ENCODE data around the gene PSG11.
"Not testable (repeated sequence)": the region's sequence is repeated elsewhere in the genome, so short reads cannot be mapped to it uniquely, and the experiment has no call there.

Gene PSG11

DNA sequence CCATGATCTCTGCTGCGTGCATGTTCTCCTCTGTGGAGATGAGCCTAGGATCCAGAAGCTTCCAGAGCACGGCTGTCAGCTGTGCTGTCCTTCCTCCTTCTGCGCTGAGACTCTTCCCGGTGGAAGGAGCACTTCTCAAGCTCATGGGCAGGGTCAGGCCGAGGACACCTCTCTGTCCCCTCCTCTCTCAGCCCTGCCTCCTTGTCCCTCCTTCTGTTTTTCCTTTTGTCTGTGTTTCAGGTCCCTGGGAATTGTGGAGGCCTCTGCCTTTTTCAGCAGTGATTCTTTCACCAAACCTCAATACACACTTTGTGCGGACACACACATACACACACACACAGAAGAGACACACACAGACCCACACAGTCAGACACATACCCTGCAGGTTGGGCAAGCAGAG, at the start of gene PSG11:
TSS of gene PSG11 (minus strand) at position 101 of the 400 bp plus-strand sequence. CDS start at position 4, 97 bp downstream.
- not testable (repeated sequence) for DNase-seq

DNA sequence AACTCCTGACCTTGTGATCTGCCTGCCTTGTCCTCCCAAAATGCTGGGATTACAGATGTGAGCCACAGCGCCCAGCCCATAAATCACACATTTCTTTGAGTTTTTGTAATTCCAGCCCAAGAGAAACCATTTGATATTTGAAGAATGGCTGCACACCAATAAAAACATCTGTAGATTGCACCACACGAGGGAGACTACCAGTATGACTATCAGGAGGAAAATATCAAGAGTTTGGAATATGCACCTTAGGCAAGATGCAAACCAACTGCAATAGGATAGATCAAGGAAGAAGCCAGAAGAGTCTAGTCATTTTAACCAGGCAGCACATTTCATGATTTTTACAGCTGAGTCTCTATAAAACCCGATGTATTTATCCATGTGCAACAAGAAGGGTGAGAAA, 36.1 kb upstream of the PSG11 start:
- not testable (repeated sequence) for DNase-seq

DNA sequence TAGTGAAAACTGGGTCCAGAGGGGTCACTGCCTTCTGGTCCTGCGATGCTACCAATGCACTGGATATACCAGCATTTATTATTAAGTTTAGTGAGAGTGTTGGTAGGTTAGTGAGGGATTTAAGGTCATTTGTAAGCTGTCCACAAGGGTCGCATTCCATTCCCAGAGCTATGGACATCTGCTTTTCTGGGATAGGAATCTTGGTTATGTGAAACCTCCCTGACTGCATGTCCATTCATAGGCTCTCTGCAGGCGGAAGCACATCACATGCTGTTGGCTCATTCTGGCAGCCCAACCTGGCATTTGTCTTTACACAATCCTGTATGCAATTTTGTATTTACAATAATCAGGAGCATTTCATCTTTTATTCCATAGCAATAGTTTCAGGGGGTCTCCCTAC, 35.1 kb upstream of the PSG11 start:
- not testable (repeated sequence) for DNase-seq

DNA sequence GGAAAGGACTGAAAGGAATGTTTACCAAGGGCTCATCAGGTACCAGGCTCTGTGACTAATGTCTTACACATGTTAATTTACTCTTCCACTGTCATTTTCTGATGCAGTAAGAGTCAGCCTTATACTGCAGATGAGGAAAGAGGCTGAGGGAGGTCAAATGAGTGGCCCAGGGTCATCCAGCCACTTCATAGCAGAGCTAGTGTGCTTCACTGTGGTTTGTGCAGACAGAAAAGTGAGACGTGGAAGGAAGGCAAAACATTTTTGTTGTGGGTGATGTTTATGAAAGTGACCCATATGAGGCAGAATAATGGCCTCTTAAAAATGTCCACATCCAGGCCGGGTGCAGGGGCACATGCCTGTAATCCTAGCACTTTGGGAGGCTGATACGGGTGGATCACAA, 34.0 kb upstream of the PSG11 start:
- DNase-seq: not testable (repeated sequence)

DNA sequence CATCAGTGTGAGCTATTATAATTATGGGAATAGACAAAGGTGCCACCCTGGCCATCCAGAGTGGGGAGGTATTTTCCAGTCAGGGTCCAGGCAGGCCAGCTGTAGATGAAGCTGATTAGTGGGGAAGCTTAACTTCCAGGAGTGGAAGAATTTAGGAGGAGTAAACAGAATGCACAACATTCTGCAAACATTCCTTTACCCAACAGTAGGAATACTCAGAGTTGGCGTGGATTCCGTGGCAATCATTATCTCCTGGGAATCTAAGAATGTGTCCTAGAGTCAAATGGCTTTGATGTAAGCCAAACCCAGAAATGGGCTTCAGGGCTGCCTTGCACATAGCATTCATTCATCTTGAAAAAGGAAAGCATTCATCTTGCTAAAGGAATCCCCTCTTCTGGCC, 33.2 kb upstream of the PSG11 start:
- not testable (repeated sequence) for DNase-seq

DNA sequence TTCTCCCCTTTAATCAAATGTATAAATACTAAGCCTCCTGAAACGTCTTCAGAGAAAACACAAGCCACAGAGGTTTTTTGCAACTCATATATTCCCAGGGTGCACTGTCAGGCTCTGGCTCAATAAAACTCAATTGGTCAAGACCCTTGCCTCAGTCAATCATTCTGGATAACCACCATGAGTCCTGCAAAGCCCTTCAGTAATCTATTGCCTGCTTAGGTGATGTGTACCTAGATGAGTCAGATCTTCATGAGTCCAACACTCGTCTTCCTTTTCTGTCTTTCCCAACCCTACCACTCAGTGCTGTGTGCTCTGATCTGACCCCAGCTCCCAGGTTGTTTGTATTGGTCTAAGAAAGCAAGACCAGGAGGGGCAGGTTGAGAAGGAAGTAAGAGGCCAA, 32.2 kb upstream of the PSG11 start:
- not testable (repeated sequence) for DNase-seq

DNA sequence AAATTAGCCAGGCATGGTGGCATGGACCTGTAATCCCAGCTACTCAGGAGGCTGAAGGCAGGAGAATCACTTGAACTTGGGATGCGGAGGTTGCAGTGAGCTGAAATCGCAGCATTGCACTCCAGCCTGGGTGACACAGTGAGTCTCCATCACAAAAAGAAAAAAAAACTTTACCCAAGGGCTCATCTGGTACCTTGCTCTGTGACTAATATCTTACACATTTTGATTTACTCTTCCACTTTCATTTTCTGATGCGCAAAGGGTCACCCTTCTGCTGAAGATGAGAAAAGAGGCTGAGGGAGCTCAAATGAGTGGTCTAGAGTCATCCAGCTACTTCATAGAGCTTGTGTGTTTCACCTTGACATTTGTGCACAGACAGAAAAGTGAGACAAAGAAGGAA, 21.7 kb upstream of the PSG11 start:
- not testable (repeated sequence) for DNase-seq

DNA sequence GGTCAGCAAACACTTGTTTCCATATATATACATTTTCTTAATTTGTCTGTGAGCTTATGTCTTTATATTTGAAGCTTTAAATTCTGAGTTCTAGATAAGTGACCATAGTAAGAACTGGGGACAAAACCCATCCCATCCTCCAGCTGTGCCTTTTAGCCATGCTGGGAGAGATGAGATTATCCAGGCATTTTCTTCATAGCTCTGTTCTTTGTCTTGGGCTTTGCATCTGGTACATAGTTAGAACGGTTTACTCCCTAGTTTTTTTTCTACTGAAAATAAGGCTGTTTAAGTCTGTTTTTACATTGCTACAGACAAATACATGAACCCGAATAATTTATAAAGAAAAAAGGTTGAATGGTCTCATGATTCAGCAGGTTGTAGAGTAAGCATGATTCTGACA, 20.3 kb upstream of the PSG11 start:
- DNase-seq: not testable (repeated sequence)

DNA sequence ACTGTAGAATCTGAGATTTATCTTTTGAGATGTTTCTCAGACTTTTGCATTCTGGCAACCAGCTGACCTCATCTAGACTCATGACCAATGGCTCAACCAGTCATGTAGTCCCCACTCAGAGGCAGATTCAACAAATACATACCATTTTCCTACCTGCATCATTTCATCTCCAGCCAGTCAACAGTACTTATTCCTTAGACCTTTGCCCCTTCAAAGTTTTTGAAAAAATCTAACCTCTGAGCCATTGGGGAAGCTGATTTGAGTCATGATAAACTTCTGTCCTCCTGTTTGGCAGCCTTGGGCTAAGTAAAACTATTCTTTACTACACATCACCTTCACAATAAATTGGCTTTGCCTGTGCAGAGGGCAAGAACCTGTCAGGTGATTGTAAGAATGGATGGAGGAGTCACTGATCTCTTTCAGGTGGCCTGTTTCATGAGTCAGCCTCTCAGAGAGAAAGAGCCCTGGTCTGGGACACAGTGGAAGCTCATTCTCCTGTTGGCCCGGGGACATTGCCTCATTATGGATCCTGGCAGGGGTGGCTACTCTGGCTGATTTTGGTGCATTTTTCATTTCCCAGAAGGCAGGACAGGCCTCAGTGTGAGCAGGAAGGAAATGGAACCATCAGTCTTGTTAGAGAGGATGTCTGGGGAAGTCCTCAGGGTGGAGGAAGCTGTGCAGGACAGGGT, 17.4 kb upstream of the PSG11 start:
- DNase-seq: not testable (repeated sequence)

DNA sequence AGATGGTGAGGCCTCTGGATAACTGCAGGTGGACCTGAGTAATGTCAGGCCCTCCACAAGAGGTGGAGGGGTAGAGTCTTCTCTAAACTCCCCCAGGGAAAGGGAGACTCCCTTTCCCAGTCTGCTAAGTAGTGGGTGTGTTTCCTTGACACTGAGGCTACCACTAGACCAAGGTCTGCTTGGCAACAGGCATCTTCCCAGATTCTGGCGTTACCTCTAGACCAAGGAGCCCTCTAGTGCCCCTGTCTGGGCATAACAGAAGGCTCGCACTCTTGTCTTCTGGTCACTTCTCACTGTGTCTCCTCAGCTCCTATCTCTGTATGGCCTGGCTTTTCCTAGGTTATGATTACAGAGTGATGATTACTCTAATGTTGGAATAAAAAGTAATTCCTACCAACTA, 5.4 kb upstream of the PSG11 start:
- DNase-seq: not testable (repeated sequence)

DNA sequence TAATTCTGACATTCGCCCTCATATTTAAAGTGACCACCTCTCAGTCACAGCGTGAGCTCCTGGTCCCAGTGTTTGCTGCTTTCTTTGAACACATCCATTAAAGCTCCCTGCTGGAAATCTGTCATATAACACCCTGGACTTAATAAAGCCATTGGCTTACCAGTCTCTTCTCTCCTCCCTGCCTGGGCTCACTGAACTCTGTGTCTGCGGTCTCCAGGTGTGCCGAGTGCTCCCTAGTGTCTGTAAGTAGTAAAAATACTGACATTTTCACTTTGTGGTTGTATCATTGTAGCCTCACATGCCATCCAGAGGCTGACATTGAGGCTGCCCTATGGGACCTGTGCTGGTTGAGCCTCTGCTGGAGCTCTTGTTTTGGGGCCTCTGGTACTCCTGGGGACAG, 2.6 kb upstream of the PSG11 start:
- DNase-seq: no peak

DNA sequence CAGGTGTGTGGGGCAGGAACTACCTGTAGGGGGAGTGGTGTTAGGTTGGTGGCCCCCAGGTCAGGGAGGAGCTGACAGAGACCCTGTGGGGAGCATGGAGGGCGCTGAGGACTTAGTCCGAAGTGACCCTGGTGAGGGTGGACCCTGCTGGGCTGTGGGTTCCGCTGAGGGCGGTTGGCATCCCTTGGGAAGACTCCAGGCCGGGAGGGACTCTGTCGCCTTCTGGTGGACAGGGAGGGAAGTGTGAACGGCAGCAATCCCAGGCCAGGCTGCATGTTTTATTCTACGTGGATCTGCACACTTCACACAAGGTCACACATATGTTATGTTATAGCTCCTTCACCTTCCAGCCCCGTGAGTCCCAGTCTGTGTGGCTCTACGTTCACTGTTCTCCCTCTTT, 1.7 kb upstream of the PSG11 start:
- not testable (repeated sequence) for DNase-seq

DNA sequence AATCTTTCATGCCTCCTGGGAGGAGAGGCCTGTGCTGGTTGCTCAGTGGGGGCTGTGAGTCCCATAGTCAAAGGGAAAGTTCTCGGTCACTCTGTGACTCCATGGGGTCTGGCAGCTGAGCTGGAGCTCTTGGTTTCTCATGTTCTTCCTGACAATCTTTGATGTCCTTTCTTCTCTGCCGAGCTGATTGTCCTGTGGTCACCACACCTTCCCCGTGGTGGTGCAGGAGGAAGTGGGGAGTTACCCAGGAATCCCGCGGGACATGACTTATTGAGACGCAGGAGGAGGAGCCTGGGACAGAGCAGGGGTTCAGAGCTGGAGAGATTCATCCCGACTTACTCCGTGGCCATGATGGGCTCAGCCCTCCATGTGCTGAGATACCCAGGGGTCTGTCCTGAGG, 792 bp upstream of the PSG11 start:
- DNase-seq: not testable (repeated sequence)

DNA sequence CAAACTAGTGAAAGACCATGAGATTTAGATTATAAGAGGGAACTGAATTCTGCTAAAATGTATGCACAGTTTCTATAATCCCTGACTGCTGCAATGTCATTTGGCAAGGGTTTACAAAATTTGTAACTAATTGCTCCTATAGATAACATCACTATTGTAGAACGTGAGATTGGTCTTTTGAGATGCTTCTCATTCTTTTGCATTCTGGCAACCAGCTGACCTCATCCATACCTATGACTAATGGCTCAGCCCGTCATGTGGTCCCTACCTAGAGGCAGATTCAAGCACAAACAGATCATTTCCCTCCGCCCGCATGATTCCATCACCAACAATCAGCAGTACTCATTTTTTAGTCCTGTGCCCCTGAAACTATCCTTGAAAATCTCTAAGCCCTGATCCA, 4.2 kb downstream of the PSG11 start:
- not testable (repeated sequence) for DNase-seq

DNA sequence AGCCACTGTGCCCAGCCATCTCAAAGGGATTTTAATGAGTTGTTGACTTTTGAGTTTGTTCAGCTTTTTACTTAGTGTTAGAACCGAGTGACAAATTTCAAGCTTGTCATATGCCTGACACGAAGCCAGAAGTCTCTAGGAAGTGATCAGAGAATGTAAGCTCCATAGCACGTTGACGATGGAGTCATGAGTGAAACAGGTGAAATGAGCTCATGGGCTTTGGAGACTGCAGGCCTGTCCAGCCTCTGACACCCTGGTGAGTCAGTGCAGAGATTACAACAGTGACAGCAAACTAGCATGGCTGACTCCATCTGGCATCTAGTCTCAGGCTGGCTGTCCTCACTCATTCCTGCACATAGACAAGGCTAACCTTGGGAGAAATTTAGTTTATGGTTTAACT, 4.6 kb downstream of the PSG11 start:
- not testable (repeated sequence) for DNase-seq

DNA sequence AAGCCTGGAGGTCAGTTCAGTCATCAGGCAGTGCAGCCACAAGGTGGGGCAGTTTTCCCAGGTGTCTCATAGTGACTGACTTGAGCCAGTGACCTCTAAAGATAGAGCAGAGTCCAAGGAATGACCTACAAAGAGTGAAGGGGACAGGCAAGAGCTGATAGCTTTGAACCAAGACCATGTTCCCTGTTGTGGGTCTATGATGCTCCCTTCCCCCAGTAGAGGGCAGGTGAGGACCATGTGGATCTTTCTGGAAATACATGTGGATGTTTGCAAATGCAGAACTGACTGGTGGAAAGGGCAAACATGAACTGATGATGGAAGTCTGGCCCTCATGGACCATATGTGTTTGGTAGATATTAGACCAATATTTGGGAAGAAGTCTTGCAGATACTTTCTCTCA, 6.7 kb downstream of the PSG11 start:
- DNase-seq: not testable (repeated sequence)

DNA sequence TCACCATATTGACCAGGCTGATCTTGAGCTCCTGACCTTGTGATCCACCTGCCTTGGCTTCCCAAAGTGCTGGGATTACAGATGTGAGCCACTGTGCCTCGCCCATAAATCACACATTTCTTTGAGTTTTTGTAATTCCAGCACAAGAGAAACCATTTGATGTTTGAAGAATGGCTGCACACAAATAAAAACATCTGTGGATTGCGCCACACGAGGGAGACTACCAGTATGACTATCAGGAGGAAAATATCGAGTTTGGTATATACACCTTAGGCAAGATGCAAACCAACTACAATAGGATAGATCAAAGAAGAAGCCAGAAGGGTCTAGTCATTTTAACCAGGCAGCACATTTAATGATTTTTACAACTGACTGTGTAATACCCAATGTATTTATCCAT, 20.4 kb downstream of the PSG11 start:
- DNase-seq: not testable (repeated sequence)

DNA sequence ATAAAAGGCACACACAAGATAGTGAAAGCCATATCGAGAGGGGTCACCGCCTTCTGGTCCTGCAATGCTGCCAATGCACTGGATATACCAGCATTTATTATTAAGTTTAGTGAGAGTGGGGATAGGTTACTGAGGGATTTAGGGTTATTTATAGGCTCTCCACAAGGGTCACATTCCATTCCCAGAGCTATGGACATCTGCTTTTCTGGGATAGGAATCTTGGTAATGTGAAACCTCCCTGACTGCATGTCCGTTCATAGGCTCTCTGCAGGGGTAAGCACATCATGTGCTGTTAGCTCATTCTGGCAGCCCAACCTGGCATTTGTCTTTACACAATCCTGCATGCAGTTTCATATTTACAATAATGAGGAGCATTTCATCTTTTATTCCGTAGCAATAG, 21.4 kb downstream of the PSG11 start:
- not testable (repeated sequence) for DNase-seq

DNA sequence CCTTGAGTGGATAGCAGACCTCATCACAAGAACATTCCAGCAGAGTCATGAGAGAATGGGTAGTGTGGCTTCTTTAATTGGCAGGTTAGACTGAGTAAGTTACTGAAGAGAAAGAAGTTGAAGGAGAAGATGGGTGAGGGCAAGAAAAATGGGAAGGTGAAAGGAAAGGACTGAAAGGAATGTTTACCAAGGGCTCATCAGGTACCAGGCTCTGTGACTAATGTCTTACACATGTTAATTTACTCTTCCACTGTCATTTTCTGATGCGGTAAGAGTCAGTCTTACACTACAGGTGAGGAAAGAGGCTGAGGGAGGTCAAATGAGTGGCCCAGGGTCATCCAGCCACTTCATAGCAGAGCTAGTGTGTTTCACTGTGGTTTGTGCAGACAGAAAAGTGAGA, 22.6 kb downstream of the PSG11 start:
- not testable (repeated sequence) for DNase-seq

DNA sequence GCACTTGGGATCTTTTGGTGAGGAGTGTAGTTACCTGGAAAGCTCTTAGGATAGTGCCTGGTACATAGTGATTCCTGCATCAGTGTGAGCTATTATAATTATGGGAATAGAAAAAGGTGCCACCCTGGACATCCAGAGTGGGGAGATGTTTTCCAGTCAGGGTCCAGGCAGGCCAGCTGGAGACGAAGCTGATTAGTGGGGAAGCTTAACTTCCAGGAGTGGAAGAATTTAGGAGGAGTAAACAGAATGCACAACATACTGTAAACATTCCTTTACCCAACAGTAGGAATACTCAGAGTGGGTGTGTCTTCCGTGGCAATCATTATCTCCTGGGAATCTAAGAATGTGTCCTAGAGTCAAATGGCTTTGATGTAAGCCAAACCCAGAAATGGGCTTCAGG, 23.3 kb downstream of the PSG11 start:
- DNase-seq: not testable (repeated sequence)

DNA sequence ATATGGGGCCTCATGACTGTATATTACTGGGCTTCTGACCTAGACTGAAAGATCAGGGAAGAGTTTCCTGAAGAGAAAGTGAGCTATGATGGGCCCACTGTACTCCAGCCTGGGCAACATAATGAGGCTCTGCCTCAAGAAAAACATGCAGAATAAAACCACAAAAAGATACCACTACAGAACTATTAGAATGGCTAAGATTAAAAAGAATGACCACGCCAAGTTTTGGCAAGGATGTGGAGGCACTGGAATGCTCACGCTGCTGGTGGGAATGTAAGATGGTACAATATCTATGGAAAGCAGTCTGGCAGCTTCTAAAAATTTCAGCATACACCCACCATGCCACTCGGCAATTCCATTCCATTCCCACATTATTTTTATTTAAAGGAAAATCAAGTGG, 30.1 kb downstream of the PSG11 start:
- not testable (repeated sequence) for DNase-seq

DNA sequence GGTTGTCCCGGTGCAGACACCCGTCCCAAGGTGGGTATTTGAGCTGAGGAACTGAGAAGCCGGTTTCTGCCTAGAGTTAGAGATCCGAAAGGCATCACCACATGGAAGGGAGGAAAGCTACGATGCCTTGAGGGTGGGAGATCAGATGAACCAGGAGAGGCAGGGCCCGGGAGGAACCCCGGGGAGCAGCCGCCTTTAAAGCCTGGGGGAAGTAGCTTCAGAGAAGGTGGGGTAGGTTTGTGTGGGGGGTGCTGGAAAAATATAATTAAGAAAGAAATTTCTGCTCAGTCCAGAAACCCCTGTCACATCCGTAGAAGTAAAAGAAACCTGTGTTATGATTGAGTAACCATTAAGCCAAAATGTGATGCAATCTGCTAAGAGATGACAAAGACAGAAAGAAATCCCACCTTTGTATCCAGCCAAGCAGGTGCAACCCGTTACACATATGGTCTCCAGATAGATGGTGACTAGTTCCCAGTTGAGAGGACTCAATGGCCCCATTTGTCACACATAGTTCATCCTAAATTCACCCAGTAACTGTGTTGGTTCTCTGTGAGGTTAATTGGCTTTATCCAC, 34.2 kb downstream of the PSG11 start:
- DNase-seq: not testable (repeated sequence)

DNA sequence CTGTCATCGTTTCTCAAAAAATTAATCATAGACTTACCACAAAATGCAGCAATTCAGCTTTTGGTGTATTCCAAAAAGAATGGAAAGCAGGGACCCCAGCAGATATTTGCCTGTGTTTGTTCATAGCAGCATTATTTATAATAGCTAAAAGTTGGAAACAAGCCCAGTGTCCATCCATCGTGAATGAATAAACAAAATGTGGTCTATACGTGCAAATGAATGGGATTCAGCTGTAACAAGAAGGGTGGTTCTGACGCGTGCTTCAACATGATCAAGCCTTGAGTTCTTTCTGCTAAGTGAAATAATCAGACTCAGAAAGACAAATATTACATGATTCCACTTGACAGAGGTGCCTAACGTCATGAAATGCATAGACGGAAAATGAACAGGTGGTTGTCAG, 36.4 kb downstream of the PSG11 start:
- no peak for DNase-seq

DNA sequence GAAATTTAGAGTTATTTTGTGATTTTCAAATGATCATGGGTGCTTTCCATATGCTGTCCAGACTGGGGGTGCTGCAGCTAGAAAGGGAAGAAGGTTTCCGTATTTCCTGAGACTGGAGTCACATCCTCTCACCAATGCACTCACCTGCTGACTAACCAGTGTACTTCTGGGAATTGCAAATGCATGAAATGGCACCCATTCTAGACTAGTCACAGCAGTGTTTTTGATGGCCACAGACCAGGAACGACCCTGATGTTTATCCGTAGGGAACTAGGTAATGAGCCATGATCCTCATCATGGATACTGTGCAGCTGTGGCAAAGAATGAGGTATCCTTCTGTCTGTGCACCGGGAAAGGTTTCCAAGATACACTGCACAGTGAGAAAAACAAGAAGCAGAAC, 37.1 kb downstream of the PSG11 start:
- DNase-seq: not testable (repeated sequence)

DNA sequence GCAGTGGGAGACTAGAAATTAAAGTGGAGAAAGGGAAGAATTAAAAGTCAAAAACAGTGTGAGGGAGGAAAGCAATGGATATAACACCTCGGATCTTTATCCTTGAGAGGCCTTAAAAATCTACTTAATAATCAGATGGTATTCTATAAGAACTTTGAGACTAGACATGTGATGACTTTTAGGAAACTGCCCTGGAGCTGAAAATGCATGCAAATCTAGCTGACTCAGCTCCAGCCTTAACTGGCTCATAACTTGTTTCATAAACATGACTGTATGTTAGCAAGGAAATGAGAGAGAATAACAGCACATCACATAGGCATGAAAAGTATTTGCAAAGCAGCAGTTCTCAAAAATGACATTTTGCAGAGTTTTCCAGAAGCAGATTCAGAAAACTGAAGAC, 38.1 kb downstream of the PSG11 start:
- DNase-seq: not testable (repeated sequence)
